Measurements from ENCODE around the gene PILRA.
"Not testable (repeated sequence)": the region's sequence is repeated elsewhere in the genome, so short reads cannot be mapped to it uniquely, and the experiment has no call there.

- not testable (repeated sequence) for TF ChIP-seq CTCF (IDR thresholded peaks at IDR 0.05); EZH2 (IDR thresholded peaks at IDR 0.05; ENCODE audit: borderline replicate concordance, insufficient read depth, low read depth, low read length, poor library complexity, severe bottlenecking)
Observed at GRCh38 chr7:100382234-100382853, 9.1 kb downstream of the PILRA start.

Data from B cell (primary cell).